NCI-H2171 treated with DMSO at 0.1 percent for 48 hours (cell line): ENCODE results near the gene ATP6V0C.
"Not testable (repeated sequence)": the region's sequence is repeated elsewhere in the genome, so short reads cannot be mapped to it uniquely, and the experiment has no call there.

Experiments
- DNase-seq: peaks from one replicate; lab custom pipeline; 2025; lab: John Stamatoyannopoulos, UW

The ATP6V0C gene

DNA sequence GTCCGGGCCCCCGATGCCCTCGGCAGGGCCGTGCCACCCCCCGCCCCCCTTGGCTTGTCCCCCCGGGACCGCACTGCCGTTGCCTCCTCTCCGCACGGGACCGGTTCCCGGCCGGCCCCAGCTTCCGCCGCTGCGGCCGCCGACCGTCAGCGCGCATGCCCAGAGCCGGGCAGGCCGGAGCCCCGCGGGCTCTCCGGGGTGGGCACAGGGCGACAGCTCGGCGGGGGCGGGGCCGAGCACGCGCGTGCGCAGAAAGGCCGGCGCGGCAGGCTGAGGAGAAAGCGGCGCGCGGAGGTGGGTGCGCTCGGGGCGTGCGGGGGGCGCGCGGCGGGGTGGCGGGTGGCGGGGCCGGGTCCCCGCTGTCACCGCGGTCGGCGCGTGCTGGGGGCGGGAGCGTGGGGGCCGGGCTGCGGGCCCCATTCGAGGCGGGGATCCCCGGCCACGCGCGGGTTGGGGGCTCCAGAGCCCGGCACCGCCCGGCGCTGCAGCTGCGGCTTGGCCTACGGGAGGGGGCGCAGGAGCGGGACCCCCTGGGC, 38.8 kb upstream of the ATP6V0C start, which contains the start of gene TBC1D24:
Gene TBC1D24 (plus strand): TSS at position 251 of the 536 bp plus-strand sequence. CDS start 21,022 bp downstream, outside the sequence.
- DNase-seq = peak; percentile 77

DNA sequence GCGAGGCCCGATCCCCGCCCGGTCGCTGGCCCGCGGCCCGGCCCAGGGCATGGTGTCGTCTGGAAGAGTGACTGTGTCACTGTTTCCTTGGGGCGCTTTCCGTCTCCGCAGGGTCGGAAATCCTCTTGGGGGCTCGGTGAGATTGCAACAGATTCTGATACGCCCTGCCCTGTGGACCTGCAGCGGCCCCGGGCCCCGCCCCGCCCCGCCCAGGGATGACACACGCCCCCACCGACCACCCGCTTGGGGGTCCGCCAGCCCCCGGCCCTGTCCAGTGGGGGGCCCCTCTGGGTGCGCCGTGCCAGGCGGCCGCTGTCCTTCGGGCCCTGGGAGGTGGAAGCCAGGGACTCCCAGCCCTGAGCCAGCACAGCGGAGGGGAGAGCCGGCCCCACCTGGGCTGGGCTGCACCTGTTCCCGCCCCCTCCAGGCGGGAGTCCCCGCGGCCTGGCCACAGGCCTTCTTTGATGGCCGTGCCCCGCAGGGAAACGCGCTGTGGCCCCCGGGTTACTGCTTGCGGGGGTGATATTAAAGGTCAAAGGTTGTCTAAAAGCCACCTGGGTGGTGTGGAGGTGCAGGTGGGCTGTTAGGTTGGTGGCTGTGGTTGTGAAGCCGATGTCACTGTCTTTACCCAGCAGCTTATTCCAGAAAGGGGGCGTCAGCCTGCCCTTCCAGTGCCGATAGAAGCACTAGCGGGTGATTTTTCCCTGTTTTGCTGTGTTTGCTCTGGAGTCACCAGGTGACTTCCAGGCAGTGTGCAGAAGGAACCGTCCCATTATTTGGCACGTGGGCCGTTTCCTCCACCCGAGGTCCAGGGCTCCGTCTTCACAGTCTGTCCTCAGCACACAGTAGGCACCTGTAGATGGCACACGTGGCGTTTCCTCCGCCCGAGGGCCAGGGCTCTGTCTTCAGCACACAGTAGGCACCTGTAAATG, 38.1 kb upstream of the ATP6V0C start:
- peak; percentile 29 for DNase-seq

DNA sequence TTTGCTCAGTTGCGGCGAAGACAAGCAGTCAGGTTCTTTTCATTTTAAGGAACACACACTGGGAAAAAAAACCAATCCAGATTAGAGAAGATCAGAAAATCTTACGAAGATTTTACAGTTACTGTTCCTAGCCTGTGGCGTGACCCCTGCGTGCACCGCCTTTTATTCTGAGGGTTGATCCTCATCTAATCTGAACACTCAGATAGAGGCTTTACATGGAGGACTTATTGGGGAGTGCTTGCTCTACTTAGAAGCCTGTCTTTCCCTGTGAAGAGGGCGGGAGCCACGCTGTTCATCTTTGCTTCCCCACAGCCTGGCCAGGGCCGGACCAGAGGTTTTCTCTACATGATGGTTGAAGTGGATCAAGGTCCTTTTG, 37.4 kb upstream of the ATP6V0C start:
- DNase-seq = no peak

DNA sequence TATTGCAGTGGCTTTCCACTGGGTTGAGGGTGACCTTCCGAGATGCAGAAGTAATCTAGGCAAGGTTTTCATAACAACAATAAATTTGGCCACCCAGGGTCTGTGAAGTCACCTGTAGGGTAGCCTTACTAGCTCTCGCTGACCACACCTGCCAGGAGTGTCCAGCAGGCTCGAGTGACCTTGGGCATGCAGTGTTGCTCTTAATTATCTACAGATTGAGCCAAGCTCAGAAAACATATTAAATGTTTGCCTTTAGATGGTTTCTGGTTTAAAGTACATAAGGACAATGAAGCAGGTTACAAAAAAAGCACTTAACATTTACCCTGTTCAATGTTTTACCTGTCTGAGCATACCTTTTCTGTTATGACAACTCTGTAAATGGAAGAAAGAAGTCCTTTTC, 37.0 kb upstream of the ATP6V0C start:
- no peak for DNase-seq

DNA sequence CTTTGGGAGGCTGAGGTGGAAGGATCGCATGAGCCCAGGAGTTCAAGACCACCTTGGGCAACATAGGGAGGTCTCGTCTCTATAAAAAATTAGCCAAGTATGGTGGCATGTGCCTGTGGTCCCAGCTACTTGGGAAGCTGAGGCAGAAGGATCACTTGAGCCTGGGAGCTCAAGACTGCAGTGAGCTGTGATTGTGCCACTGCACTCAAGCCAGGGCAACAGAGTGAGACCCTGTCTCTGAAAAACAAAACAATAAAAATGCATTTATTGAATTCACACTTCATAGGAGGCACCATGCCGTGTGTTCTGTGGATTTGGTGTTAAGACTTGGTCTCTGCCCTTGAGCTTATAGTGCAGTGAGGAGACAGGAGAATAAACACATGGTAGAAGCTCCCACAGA, 36.4 kb upstream of the ATP6V0C start:
- no peak for DNase-seq

DNA sequence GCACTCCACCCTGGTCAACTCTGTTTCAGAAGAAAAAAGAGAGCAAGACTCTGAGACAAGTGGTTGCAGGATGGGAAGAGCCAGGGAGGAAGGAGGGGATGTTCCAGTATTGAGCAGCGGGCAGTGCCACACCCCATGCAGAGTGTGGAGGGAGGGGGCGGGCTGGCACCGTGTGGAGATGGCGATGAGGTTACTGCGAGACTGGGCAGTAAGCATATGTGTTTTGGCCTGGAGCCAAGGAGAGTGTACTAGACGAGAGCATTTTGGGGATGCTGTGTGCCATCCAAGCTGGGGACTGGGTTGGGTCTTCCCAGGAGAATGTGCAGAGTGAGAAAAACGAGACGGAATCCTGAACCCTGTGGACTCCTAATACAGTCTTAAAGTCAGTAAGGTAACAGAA, 35.5 kb upstream of the ATP6V0C start:
- DNase-seq = peak; percentile 31

DNA sequence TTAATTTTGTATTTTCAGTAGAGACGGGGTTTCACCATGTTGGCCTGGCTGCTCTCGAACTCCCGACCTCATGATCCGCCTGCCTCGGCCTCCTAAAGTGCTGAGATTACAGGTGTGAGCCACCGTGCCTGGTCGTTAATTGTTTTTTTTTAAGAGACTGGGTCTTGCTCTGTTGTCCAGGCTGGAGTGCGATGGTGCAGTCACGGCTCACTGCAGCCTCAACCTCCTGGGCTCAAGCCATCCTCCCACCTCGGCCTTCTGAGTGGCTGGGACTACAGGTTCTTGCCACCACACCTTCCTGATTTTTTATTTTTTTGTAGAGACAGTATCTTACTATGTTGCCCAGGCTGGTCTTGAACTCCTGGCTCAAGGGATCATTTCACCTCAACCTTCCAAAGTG, 33.8 kb upstream of the ATP6V0C start:
- DNase-seq = not testable (repeated sequence)

DNA sequence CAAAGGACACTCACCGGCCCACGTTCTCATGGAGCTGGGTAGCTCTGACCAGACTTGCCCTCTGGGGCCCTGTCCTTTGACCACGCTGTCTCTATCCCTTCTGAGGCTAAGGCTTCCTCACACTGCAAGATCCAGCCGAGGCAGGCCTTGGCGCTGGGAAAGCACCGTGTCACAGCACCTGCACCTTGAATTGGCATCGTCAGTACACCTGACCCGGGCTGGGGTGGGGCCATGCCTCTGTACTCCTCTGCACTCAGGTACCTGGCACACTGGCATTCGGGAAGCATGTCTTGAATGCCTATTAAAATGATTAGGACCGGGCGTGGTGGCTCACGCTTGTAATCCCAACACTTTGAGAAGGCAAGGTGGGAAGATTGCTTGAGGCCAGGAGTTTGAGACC, 32.8 kb upstream of the ATP6V0C start:
- no peak for DNase-seq

DNA sequence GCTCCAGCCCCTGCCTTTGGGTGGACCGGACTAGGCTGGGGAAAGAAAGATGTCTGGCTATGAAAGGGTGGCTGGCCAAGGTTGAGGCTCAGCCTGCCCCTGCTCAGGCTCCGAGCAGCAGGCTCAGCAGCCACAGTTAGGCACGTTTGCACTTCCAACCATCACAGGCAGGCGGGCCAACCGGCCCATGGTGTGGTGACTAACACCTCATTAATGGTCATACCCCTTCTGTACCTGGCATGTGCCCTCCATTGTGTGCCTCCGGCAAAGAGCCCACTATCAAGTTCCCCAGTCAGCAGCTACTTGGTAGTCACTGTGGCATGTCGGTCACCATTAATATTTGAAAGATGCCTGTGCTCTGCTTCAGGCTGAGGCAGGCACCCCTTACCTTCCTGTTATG, 32.1 kb upstream of the ATP6V0C start:
- no peak for DNase-seq

DNA sequence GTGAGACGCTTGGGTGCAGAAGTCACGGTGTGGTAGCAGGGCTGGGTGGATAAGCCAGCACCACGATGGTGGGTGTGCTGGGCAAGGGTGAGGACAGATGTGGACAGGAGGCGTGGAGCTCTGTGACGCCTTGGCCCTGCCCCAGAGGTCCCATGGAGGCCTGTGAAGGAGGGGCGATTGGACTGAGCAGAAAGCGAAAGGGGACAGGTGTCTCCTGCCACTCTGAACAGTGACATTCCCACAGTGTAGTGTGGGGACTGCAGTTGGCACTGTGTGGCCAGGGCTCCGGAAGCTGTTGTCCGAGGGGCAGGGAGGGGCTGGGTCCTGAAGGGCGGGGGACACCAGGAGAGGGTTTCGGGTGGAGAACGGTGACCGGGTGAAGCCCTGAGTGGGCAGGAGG, 31.5 kb upstream of the ATP6V0C start:
- DNase-seq = no peak

DNA sequence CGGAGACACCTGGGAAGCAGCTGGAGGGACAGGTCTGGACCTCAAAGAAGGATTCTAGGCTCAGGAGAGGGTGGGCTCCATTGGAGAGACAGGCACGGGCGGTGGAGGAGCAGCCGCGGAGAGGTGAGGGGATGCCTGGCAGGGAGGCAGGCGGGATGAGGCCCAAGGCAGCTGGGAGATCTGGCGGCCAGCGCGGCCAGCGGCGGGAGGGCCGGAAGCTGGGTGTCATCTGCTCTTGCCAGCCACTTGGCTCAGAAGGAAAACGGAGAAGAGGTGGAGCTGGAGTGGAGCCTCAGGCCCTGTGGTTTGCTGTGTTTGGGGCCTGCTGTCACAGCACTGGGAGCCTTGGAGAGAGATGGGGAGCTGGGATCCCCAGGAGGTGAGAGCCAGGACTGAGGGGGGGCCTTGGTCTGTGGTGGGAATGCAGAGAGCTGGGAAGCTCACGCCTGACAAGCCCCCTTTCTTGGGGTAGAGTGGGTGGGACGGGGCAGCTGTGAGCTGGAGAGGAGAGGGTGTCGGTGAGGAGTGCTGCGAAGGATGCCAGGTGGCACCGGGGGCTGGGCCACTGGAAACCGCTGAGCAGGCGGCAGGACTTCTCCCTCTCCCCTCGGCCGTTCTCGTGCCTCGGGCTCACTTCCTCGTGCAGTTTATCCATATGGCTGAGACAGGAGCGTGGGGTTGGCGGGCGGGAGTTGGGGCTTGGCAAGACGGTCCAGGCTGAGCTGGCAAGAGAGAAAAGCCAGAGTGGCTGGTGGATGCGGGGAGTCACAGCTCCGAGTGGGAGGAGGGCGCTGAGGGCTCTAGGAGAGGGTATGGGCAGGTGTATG, 30.8 kb upstream of the ATP6V0C start:
- peak; percentile 78 for DNase-seq

DNA sequence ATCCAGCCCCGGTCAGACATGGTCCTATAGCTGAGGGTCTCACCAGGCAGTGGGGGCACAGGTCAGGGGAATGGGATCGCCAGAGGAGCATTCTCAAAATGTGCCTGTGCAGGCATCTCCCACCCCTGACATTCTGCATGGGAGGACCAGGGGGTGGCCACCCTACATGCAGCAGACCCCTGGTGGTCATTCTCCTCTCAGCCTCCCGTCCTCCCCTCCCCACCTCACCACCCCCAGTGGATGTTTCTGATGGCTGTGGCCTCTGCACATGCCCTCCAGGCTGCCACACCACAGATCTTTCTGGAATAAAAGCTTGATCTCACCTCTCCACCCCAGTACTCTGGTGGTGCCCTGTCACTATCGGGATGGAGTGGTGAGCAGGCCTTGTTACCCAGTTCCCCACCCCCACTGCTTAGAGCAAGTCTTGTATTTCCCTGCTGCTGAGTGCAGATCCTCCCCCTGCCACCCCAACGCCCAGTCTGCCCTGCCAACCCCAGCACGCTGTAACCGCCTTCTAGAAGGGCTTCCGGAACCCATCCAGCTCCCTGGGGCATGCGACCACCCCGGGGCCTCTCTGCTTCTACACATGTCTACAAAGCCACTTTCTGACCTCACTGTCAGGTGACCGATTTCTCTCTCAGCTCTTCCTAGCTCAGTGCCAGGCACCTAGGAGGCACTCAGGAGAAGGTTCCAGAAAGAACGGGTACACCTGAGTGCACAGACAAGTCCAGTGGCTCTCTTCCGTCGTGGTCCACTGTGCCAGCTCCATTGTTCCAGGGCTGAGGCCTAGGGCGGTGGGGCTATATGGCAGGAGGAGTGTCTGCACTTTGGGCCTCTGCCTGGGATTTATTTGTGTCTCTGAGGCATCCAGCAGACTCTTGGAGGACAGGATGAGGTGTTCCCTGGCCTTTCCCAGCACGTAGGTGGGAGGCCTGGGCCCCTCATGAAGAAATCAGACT, 29.5 kb upstream of the ATP6V0C start:
- no peak for DNase-seq

DNA sequence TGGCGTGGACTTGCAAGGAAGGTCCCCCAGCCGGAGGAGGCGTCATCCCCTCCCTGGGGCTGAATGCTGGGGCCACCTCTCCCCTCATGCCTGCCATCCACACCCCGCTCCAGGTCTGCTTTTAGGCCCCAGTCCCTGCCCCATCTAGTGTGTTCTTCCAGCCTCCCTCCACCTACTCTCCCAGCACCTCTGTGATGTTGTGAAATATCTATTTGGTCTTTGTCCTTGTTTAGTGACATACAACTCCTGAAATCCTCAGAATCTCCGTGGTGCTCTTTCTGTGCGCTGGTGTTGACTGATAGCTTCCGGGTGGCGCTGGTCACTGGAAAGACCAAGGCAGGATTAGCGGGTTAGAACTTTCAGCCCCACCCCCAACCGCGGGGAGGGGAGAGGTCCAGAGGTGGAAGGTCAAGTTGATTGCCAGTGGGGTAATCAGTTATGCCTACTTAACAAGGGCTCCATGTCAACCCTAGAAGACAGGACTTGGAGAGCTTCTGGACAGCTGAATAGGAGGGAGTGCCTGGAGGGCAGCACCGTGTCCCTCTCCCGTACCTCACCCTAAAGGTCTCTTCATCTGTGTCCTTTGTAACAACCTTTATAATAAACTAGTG, 28.7 kb upstream of the ATP6V0C start:
- DNase-seq = no peak

DNA sequence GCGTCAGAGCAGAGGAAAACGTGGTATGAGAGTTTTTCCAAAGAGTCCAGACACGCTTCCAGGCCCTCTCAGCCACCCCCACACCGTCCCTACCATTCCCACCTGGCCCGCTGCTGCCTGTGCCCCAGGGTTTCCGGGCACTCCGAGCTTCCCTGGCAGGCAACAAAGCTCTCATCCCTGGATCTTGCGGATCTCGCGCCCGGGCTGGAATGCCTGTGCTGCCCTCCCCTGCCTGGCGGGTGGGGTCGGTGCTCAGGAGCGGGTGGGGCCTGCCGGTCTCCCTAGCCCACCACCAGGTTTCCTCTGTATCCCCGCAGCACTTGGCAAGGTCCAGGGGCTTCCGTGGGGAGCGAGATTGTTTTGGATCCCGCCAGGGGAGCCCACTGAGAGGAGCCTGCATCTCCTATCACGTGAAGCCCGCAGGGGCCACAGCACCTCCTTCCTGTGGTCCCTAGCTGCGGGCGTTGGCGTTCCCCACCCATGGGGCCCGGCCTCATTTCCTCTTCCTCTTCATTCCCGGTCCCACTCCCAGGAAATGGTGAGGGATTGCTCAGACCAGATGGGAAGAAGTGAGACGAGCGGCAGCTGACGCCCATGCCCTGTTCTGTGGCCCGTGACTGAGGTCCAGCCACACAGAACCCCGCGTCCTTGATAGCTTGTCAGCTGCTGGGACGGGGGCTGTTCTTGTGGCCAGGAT, 27.8 kb upstream of the ATP6V0C start:
- no peak for DNase-seq

DNA sequence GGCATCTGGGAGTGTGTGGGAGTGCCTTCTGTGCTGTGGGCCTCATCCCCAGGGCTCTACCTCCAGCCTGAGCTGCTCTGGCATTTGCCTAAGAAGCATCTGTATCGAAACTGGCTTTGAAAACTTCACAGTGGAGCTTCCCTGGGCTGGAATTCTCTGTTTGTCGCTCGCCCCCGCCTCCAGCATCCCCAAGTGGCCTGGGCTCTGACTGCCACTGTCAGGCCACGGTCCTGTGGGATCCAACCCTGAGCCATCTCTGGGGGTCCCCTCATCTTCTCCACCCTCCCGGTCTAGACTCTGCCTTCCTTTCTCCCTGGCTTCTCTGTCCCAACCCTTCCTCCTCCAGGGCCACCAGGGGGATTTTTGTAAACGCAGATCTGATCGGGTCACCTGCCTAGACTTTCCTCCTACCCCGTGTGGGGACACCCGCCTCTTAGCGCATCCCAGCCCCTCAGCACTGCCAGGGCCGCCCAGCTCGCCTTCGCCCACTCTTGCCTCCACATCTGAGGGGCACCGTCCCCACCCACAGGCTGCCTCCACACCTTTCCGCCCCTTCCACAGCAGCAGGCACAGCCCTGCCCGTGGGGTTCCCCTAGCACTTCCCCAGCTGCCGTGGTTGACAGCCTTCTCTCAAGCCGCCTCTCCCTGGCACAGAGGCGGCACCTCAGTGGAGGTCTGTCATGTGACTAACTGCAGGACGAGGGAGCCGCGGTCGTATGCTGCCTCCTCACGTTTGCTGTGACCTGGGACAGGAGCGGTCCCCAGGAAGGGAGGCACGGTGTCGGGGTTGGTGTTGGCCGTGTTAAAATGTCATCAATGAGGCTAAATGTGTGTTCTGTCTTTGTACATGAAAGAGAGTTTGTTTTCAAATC, 26.9 kb upstream of the ATP6V0C start:
- DNase-seq = peak; percentile 44

DNA sequence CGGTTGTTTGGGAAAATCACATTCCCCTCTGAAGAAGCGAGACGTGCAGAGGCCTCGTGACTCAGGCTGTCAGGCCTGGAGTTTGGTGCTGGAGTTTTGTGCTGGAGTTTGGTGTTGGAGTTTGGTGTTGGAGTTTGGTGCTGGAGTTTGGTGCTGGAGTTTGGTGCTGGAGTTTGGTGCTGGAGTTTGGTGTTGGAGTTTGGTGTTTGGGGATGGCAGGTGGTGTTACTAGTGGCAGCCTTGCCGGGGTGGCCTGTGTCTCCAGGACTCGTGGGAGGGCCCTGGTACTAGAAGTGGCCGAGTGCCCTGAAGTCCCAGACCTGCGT, 26.3 kb upstream of the ATP6V0C start:
- no peak for DNase-seq

DNA sequence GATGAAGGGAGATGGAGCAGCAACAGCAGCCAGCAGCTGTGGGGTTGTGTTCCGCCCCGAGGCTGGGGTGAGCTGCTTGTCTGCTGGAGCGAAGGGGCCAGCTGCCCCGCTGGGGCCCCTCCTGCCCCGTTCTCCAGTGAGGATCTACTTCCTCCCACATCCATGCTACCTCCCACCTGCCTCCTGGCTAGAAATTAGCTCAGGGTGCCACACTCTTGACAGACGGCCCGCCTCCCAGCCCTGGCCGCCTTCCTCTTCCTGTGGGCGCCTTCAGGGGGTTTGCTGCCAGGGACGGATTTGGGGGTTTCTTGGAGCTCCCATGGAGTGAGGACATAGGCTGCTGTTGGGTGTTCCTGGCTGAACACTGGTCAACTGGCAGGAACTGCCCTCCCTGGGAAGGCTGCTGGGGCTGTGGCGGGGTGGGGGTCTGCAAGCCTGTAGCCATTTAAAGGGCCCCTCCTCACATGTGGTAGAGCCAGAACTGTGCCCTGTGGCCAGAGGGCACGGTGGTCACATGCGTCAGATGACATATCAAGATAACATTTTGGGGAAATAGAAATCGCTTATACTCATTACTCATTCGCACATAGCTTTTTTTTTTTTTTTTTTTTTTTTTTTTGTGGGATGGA, 25.7 kb upstream of the ATP6V0C start:
- no peak for DNase-seq

DNA sequence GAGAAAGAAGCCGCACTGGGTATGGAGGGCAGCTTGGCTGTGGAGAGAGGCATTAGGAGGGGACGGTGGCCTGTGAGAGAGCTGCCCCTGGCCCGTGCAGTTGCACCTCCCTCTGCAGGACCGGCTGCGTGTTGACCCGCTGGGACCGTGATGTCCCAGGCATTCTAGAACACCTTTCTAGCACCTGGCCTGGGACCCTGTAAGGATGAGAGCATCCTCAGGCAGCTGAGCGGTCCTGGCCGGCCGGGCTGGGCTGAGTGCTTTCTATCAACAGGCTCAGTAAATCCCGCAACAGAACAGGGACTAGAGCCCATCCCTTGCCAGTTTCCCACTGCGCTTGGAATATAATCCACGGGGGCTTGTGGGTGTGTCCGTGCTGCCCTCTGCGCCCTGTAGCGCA, 24.2 kb upstream of the ATP6V0C start:
- no peak for DNase-seq
